HK-2 (cell line): Measurements from ENCODE around the gene NHSL1.

Experiments
- DNase-seq: peaks from one replicate; pipeline ENCODE4 v3.0.0-alpha.2; 2018; ENCODE audit not compliant: unreplicated experiment

NHSL1 gene

DNA sequence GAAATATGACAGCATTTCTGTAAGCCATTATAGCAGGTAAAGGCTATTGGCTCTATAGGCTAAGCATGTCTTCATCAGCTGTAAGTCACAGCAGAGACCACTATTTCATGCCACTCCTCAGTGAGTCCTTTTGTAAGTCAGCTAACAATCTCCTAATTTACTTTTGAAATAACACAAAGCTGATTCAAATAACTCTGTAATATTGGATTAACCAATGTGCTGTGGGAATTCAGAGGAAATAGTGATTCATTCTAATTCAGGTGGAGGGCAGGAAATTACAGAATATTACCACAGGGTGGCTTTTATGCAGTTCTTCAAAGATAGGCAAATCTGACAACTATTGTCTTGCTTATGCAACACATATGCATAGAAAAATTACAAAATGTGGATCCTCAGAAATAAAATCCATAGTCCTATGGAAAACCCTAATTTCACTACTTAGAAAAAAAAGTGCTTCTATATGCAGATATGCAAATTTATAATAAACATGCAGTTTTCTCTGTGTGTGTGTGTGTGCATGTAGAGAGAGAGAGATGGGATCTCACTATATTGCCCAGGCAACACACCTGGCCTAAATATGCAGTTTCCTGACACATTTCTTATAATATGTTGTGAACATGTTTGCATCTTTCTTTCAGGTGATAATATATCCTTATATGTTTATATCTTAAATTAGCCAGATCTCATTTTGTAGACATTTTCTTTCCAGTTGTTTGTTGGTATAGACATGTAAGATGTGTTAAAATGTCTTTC, 126.4 kb downstream of the NHSL1 start:
- DNase-seq, result no peak
